ENCODE results near the gene KIRREL2. TPM values are rescaled to one million over a fixed set of nuclear protein-coding genes. Genes with fewer than 3 reads are reported as not detected.
"Not testable (repeated sequence)": the region's sequence is repeated elsewhere in the genome, so short reads cannot be mapped to it uniquely, and the experiment has no call there.

KIRREL2 gene
- total RNA-seq, 1 donor from 2014 or later: not detected

DNA sequence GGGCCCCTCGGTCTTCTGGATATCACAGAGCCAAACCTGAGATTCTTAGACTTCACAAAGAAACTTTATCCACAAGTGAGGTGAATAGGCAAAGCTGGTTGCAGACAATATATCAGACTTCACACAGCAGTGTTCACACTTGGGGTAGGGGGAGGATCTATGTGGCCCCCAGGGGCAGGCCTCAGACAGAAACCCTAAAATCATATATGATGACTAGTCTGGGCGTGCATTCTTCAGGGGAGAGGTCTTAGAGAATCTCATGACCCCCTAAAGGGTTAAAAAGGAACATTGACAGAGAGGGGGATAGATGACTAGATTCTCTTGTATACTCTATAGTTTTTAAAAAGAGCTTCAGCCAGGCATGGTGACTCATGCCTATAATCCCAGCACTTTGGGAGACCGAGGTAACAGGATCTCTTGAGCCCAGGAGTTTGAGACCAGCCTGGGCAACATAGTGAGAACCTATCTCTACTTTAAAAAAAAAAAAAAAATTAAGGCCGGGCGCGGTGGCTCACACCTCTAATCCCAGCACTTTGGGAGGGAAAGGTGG is 48.5 kb downstream of the KIRREL2 start:
- Histone ChIP-seq H3K4me1 (peaks cover 6% of the 10 kb centered on the region), H3K27me3 (ENCODE audit: low read depth) (peaks cover 12% of the 10 kb centered on the region), H3K4me3 (no peak overlapping the region), H3K27ac (replicated peaks) (peak overlapping the region; percentile 18), H3K36me3 (no peaks in the 10 kb centered on the region), H3K9me3 (replicated peaks) (no peaks in the 10 kb centered on the region)
- intact Hi-C loops (cut with micrococcal nuclease): no loop called here
- TF ChIP-seq, protein P1, sequence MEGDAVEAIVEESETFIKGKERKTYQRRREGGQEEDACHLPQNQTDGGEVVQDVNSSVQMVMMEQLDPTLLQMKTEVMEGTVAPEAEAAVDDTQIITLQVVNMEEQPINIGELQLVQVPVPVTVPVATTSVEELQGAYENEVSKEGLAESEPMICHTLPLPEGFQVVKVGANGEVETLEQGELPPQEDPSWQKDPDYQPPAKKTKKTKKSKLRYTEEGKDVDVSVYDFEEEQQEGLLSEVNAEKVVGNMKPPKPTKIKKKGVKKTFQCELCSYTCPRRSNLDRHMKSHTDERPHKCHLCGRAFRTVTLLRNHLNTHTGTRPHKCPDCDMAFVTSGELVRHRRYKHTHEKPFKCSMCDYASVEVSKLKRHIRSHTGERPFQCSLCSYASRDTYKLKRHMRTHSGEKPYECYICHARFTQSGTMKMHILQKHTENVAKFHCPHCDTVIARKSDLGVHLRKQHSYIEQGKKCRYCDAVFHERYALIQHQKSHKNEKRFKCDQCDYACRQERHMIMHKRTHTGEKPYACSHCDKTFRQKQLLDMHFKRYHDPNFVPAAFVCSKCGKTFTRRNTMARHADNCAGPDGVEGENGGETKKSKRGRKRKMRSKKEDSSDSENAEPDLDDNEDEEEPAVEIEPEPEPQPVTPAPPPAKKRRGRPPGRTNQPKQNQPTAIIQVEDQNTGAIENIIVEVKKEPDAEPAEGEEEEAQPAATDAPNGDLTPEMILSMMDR (IDR thresholded peaks at IDR 0.05; ENCODE audit: borderline replicate concordance): no peak
- DNase-seq: no peak

DNA sequence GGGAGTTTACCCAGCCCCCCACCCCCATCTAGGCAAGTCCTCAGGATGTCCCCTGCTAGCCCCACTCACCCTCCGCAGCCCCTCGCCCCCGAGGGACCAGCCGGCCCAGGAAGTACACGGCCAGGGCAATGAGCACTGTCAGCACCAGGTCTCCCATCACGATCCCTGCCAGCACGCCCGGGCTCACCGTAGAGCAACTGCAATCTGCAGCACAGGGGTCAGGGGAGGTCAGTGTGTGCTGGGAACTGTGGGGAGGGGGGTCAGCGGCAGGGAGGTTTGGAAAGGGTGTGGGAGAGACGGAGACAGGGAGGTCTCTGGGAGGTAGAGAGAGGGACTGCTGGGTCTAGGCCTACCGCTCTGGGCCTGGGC is 50.6 kb downstream of the KIRREL2 start:
- no peak for DNase-seq
- Histone ChIP-seq H3K9me3 (replicated peaks) (no peaks in the 10 kb centered on the region), H3K27me3 (ENCODE audit: low read depth) (peaks cover 23% of the 10 kb centered on the region), H3K4me3 (peak overlapping the region; percentile 49), H3K4me1 (no peaks in the 10 kb centered on the region), H3K36me3 (no peaks in the 10 kb centered on the region), H3K27ac (replicated peaks) (peak overlapping the region; percentile 51)
- TF ChIP-seq, protein P1 (IDR thresholded peaks at IDR 0.05; ENCODE audit: borderline replicate concordance): no peak
- intact Hi-C loops (cut with micrococcal nuclease): no loop called here

DNA sequence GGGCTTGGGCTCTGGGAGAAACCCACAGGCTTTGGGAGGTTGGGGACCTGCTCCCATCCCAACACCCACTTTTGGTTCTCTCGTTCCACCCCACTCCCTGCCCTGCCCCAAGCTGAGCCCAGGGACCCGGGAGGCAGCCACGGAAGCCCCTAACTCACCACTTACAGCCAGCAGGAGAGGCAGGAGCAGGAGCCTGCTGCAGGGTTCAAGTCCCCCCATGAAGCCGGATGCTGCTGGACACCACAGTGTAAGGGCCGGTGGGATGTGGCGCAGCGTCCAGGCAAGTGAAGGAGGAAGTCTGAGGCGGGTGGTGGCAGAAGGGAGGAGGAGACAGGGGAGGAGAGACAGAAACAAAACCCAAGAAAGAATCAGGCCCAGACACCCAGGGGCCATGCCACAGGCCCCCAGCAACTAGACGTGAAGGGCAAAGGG is 51.3 kb downstream of the KIRREL2 start, which contains the start of gene TYROBP:
TSS of gene TYROBP (minus strand) at position 286 of the 432 bp plus-strand sequence. CDS start at position 219, 67 bp downstream.
- intact Hi-C loops (cut with micrococcal nuclease): no loop called here
- TF ChIP-seq, protein P1 (IDR thresholded peaks at IDR 0.05; ENCODE audit: borderline replicate concordance): no peak
- peak within 1 kb of the TSS; percentile 49 for H3K4me3 ChIP-seq
- peaks cover 23% of the 10 kb centered on the region for H3K27me3 ChIP-seq (ENCODE audit: low read depth)
- H3K27ac ChIP-seq (replicated peaks): peak within 1 kb of the TSS; percentile 51
- H3K4me1 ChIP-seq: no peaks in the 10 kb centered on the region
- no peaks in the 10 kb centered on the region for H3K9me3 ChIP-seq (replicated peaks)
- DNase-seq: peak; percentile 61
- no peaks in the 10 kb centered on the region for H3K36me3 ChIP-seq

DNA sequence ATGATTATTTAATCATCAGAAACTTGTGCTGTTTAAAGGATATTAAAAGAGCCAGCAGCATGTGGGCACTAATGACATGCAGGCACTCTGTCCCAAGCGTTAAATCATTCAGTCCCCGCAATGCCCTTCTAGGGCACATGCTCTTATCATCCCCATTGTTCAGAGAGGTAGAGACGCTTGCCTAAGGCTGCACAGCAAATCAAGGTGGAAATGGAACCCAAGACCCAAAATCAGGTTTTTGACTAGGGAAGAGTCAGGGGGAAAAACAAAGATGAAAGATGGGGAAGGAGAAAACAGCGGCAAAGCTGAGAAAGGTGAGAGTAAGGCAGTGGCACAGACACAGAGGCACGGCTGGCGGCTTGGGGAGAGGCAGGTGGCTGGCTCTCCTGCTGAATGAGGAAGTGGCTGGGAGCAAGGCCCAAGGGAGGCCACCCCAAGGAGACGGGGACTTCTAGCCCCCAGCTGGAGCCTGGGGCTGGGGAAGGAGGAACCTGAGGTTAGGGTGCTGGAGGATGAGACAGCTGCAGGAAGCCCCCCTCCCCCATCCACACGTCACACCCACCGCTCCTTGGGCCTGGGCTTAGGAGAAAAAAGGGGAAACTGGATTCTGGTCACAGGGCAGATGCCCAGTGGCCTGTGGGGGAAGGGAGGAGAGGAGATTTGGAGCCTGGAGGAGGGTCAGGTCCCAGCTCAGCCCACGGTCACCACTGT is 52.4 kb downstream of the KIRREL2 start:
- Histone ChIP-seq H3K4me1 (no peaks in the 10 kb centered on the region), H3K27ac (replicated peaks) (peak overlapping the region; percentile 51), H3K9me3 (replicated peaks) (no peaks in the 10 kb centered on the region), H3K4me3 (no peak overlapping the region), H3K36me3 (no peaks in the 10 kb centered on the region), H3K27me3 (ENCODE audit: low read depth) (peaks cover 30% of the 10 kb centered on the region)
- peak; percentile 77 for DNase-seq
- TF ChIP-seq, protein P1 (IDR thresholded peaks at IDR 0.05; ENCODE audit: borderline replicate concordance): no peak
- intact Hi-C loops (cut with micrococcal nuclease): no loop called here

DNA sequence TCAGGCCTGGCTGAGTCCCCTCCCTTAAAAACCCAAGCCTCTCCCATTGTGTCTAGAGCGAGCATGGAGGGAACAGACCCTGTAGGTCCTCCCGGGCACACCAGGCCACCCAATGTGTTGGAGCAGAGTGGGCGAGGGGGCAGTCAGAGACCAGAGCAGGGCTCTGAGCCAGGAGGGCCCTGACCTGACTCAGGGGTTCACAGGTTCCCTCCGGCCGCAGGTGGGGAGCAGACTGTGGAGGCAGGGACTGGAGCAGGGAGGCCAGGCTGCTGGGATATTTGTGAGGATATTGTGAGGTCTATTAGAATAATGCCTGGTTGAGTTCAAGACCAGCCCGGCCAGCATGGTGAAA is 52.9 kb downstream of the KIRREL2 start:
- H3K27ac ChIP-seq (replicated peaks): peak overlapping the region; percentile 50
- TF ChIP-seq, protein P1 (IDR thresholded peaks at IDR 0.05; ENCODE audit: borderline replicate concordance): no peak
- no peaks in the 10 kb centered on the region for H3K4me1 ChIP-seq

DNA sequence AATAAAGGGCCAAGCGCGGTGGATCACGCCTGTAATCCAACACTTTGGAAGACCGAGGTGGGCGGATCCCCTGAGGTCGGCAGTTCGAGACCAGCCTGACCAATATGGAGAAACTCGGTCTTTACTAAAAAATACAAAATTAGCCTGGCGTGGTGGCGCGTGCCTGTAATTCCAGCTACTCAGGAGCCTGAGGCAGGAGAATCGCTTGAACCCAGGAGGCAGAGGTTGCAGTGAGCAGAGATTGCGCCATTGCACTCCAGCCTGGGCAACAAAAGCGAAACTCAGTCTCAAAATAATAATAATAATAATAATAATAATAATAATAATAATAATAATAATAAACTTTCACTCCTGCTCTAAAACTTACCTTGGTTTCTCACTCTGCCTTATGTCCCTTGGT is 53.6 kb downstream of the KIRREL2 start:
- intact Hi-C loops (cut with micrococcal nuclease); H3K4me1 ChIP-seq; H3K36me3 ChIP-seq; H3K4me3 ChIP-seq; DNase-seq; H3K27ac ChIP-seq (replicated peaks); H3K9me3 ChIP-seq (replicated peaks): not testable (repeated sequence)
- H3K27me3 ChIP-seq (ENCODE audit: low read depth): peaks cover 40% of the 10 kb centered on the region

More for the DNA sequence above, 52.9 kb downstream of the KIRREL2 start:
- Histone ChIP-seq H3K9me3 (replicated peaks) (no peaks in the 10 kb centered on the region), H3K27me3 (ENCODE audit: low read depth) (peaks cover 36% of the 10 kb centered on the region), H3K4me3 (no peak overlapping the region), H3K36me3 (no peaks in the 10 kb centered on the region)
- intact Hi-C loops (cut with micrococcal nuclease): no loop called here
- no peak for DNase-seq

Measured in left ventricle myocardium inferior (tissue), 1 donor.